Measurements from ENCODE around the gene SKAP1. TPM values are rescaled to one million over a fixed set of nuclear protein-coding genes. Genes with fewer than 3 reads are reported as not detected.

Gene SKAP1
- total and polyA plus RNA-seq, 2 experiments from 2014 or later: 0.27 TPM; not detected in 1

DNA sequence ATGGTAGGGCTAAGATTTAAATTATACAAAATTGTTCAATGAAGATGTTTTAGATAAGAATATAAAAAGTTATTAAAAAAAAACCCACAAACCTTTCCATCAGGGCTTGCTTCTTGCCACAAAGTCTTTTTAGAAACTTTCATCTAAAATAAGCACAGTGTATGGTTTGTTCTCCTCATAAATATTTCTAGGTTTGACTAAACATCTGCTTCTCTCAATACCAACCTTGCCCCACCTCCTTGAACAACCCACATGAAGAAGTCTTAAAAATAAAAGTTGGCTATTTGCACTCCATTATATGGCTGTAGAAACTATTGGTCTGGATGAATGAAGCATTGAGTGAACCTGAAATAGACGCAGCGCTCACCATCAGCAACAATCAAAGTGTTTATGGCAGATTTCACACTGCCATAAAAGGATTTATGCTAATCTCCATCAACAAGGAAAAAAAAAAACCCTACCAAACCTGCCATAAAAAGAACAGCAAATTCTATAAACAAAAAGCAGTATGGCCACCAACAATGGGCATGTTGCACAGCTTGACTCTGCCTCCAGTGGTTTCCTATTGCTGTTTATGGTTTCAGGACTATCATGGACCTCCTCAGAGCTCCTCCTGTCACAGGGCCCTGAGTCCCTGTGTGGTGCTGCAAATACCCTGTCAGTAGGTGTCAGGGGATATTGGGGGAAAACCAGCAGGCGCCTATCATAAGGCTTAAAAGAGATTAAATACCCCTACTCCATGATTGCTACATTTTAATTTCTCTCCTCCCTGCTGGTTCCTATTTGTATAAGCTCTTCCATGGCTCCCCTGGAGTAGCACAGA, 284.8 kb downstream of the SKAP1 start:
- Mint-ChIP-seq H3K27me3 (ENCODE audit: insufficient read depth, low read depth, poor library complexity) (peaks cover 7% of the 10 kb centered on the region), H3K4me1 (peaks cover 29% of the 10 kb centered on the region), H3K9me3 (no peaks in the 10 kb centered on the region), H3K4me3 (no peak overlapping the region), H3K27ac (no peak overlapping the region), H3K36me3 (ENCODE audit: low read depth) (no peaks in the 10 kb centered on the region)
- Histone ChIP-seq H3K9me2 (ENCODE audit: insufficient read depth) (no peaks in the 10 kb centered on the region), H3K4me3 (no peak overlapping the region), H3K4me1 (ENCODE audit: insufficient read depth) (peaks cover 19% of the 10 kb centered on the region), H2AFZ (peak overlapping the region; percentile 43; the same call in 1 of the 2 replicates), H3K36me3 (ENCODE audit: insufficient read depth) (no peaks in the 10 kb centered on the region), H3K27me3 (ENCODE audit: insufficient read depth) (no peaks in the 10 kb centered on the region), H3K4me2 (no peak overlapping the region), H4K20me1 (replicated peaks; ENCODE audit: insufficient read depth) (no peaks in the 10 kb centered on the region), H3K27ac (ENCODE audit: low read depth) (no peak overlapping the region), H3K79me2 (replicated peaks; ENCODE audit: insufficient read depth) (no peaks in the 10 kb centered on the region), H3F3A (replicated peaks; ENCODE audit: low read depth) (no peaks in the 10 kb centered on the region; the same call in 1 of the 2 replicates)
- DNase-seq (ENCODE audit: low spot score): no peak
- no peak for ATAC-seq
- TF ChIP-seq NANOG (IDR thresholded peaks at IDR 0.05; ENCODE audit: borderline replicate concordance) (no peak), EZH2 (IDR thresholded peaks at IDR 0.05; ENCODE audit: low read depth, unreplicated experiment) (no peak), STAT1 (IDR thresholded peaks at IDR 0.05; ENCODE audit: unreplicated experiment) (no peak), ZNF331 (CRISPR knock-in tag; IDR thresholded peaks at IDR 0.05; ENCODE audit: low read depth) (no peak), EZH2phosphoT487 (IDR thresholded peaks at IDR 0.05; ENCODE audit: unreplicated experiment) (no peak), JUNB (IDR thresholded peaks at IDR 0.05; ENCODE audit: unreplicated experiment) (no peak), POLR2AphosphoS5 (IDR thresholded peaks at IDR 0.05; ENCODE audit: low read depth) (no peak), ZNF114 (CRISPR knock-in tag; IDR thresholded peaks at IDR 0.05) (no peak), CREB1 (CRISPR knock-in tag; IDR thresholded peaks at IDR 0.05; ENCODE audit: low read depth) (no peak)
- TF ChIP-seq, protein P1, sequence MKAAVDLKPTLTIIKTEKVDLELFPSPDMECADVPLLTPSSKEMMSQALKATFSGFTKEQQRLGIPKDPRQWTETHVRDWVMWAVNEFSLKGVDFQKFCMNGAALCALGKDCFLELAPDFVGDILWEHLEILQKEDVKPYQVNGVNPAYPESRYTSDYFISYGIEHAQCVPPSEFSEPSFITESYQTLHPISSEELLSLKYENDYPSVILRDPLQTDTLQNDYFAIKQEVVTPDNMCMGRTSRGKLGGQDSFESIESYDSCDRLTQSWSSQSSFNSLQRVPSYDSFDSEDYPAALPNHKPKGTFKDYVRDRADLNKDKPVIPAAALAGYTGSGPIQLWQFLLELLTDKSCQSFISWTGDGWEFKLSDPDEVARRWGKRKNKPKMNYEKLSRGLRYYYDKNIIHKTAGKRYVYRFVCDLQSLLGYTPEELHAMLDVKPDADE (IDR thresholded peaks at IDR 0.05): no peak
- TF ChIP-seq, protein P2, sequence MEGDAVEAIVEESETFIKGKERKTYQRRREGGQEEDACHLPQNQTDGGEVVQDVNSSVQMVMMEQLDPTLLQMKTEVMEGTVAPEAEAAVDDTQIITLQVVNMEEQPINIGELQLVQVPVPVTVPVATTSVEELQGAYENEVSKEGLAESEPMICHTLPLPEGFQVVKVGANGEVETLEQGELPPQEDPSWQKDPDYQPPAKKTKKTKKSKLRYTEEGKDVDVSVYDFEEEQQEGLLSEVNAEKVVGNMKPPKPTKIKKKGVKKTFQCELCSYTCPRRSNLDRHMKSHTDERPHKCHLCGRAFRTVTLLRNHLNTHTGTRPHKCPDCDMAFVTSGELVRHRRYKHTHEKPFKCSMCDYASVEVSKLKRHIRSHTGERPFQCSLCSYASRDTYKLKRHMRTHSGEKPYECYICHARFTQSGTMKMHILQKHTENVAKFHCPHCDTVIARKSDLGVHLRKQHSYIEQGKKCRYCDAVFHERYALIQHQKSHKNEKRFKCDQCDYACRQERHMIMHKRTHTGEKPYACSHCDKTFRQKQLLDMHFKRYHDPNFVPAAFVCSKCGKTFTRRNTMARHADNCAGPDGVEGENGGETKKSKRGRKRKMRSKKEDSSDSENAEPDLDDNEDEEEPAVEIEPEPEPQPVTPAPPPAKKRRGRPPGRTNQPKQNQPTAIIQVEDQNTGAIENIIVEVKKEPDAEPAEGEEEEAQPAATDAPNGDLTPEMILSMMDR (conservative IDR thresholded peaks at IDR 0.05; ENCODE audit: low read depth in 2 of 2): no peak
- TF ChIP-seq, protein P3, sequence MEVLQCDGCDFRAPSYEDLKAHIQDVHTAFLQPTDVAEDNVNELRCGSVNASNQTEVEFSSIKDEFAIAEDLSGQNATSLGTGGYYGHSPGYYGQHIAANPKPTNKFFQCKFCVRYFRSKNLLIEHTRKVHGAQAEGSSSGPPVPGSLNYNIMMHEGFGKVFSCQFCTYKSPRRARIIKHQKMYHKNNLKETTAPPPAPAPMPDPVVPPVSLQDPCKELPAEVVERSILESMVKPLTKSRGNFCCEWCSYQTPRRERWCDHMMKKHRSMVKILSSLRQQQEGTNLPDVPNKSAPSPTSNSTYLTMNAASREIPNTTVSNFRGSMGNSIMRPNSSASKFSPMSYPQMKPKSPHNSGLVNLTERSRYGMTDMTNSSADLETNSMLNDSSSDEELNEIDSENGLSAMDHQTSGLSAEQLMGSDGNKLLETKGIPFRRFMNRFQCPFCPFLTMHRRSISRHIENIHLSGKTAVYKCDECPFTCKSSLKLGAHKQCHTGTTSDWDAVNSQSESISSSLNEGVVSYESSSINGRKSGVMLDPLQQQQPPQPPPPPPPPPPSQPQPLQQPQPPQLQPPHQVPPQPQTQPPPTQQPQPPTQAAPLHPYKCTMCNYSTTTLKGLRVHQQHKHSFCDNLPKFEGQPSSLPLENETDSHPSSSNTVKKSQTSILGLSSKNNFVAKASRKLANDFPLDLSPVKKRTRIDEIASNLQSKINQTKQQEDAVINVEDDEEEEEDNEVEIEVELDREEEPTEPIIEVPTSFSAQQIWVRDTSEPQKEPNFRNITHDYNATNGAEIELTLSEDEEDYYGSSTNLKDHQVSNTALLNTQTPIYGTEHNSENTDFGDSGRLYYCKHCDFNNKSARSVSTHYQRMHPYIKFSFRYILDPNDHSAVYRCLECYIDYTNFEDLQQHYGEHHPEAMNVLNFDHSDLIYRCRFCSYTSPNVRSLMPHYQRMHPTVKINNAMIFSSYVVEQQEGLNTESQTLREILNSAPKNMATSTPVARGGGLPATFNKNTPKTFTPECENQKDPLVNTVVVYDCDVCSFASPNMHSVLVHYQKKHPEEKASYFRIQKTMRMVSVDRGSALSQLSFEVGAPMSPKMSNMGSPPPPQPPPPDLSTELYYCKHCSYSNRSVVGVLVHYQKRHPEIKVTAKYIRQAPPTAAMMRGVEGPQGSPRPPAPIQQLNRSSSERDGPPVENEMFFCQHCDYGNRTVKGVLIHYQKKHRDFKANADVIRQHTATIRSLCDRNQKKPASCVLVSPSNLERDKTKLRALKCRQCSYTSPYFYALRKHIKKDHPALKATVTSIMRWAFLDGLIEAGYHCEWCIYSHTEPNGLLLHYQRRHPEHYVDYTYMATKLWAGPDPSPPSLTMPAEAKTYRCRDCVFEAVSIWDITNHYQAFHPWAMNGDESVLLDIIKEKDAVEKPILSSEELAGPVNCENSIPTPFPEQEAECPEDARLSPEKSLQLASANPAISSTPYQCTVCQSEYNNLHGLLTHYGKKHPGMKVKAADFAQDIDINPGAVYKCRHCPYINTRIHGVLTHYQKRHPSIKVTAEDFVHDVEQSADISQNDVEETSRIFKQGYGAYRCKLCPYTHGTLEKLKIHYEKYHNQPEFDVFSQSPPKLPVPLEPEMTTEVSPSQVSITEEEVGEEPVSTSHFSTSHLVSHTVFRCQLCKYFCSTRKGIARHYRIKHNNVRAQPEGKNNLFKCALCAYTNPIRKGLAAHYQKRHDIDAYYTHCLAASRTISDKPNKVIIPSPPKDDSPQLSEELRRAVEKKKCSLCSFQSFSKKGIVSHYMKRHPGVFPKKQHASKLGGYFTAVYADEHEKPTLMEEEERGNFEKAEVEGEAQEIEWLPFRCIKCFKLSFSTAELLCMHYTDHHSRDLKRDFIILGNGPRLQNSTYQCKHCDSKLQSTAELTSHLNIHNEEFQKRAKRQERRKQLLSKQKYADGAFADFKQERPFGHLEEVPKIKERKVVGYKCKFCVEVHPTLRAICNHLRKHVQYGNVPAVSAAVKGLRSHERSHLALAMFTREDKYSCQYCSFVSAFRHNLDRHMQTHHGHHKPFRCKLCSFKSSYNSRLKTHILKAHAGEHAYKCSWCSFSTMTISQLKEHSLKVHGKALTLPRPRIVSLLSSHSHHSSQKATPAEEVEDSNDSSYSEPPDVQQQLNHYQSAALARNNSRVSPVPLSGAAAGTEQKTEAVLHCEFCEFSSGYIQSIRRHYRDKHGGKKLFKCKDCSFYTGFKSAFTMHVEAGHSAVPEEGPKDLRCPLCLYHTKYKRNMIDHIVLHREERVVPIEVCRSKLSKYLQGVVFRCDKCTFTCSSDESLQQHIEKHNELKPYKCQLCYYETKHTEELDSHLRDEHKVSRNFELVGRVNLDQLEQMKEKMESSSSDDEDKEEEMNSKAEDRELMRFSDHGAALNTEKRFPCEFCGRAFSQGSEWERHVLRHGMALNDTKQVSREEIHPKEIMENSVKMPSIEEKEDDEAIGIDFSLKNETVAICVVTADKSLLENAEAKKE (CRISPR knock-in tag; IDR thresholded peaks at IDR 0.05): no peak
- TF ChIP-seq, protein P4, sequence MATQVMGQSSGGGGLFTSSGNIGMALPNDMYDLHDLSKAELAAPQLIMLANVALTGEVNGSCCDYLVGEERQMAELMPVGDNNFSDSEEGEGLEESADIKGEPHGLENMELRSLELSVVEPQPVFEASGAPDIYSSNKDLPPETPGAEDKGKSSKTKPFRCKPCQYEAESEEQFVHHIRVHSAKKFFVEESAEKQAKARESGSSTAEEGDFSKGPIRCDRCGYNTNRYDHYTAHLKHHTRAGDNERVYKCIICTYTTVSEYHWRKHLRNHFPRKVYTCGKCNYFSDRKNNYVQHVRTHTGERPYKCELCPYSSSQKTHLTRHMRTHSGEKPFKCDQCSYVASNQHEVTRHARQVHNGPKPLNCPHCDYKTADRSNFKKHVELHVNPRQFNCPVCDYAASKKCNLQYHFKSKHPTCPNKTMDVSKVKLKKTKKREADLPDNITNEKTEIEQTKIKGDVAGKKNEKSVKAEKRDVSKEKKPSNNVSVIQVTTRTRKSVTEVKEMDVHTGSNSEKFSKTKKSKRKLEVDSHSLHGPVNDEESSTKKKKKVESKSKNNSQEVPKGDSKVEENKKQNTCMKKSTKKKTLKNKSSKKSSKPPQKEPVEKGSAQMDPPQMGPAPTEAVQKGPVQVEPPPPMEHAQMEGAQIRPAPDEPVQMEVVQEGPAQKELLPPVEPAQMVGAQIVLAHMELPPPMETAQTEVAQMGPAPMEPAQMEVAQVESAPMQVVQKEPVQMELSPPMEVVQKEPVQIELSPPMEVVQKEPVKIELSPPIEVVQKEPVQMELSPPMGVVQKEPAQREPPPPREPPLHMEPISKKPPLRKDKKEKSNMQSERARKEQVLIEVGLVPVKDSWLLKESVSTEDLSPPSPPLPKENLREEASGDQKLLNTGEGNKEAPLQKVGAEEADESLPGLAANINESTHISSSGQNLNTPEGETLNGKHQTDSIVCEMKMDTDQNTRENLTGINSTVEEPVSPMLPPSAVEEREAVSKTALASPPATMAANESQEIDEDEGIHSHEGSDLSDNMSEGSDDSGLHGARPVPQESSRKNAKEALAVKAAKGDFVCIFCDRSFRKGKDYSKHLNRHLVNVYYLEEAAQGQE (IDR thresholded peaks at IDR 0.05; ENCODE audit: unreplicated experiment): no peak

Measured in GM23338 (cell line).